ENCODE measurements around the gene AHRR.

The AHRR gene

DNA sequence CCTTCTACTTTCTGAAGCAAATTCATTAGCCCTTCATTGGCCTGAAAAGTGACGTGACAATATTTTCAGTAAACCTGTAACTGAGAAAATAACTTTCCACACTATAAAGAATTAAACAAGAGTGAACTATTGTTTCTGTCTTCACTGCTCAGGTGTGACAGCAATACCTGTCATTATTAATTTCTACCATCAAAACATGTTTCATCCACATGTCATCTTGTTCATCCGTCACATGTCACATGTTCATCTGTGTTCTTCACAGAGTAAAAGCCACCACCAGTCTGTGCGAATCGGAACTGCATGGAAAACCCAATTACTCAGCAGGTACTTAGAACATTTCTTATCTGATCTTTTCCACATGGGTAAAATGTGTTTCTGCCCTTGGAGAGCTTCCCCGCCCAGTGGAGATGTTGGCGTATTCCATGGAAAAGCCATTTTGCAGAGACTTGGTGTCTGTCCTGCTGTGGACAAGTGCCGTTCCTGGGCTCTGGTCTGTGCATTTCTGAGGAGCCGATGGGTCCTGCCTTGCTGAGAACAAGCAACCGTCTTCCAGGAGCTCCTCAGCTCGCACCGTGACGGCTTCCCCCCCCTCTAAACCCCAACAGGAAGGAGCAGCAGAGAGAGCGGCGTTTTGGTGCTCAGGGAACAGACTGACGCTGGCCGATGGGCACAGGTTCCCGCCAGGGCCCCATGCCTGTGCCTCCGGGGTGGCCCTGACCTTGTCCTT is 110.8 kb downstream of the AHRR start:
- no peak overlapping the region for H3K4me3 ChIP-seq (ENCODE audit: low read depth, low read length)
- DNase-seq (ENCODE audit: low read depth), result no peak
- TF ChIP-seq, protein P1, sequence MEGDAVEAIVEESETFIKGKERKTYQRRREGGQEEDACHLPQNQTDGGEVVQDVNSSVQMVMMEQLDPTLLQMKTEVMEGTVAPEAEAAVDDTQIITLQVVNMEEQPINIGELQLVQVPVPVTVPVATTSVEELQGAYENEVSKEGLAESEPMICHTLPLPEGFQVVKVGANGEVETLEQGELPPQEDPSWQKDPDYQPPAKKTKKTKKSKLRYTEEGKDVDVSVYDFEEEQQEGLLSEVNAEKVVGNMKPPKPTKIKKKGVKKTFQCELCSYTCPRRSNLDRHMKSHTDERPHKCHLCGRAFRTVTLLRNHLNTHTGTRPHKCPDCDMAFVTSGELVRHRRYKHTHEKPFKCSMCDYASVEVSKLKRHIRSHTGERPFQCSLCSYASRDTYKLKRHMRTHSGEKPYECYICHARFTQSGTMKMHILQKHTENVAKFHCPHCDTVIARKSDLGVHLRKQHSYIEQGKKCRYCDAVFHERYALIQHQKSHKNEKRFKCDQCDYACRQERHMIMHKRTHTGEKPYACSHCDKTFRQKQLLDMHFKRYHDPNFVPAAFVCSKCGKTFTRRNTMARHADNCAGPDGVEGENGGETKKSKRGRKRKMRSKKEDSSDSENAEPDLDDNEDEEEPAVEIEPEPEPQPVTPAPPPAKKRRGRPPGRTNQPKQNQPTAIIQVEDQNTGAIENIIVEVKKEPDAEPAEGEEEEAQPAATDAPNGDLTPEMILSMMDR (IDR thresholded peaks at IDR 0.05; ENCODE audit: low read depth, low read length, missing control alignments), result no peak

DNA sequence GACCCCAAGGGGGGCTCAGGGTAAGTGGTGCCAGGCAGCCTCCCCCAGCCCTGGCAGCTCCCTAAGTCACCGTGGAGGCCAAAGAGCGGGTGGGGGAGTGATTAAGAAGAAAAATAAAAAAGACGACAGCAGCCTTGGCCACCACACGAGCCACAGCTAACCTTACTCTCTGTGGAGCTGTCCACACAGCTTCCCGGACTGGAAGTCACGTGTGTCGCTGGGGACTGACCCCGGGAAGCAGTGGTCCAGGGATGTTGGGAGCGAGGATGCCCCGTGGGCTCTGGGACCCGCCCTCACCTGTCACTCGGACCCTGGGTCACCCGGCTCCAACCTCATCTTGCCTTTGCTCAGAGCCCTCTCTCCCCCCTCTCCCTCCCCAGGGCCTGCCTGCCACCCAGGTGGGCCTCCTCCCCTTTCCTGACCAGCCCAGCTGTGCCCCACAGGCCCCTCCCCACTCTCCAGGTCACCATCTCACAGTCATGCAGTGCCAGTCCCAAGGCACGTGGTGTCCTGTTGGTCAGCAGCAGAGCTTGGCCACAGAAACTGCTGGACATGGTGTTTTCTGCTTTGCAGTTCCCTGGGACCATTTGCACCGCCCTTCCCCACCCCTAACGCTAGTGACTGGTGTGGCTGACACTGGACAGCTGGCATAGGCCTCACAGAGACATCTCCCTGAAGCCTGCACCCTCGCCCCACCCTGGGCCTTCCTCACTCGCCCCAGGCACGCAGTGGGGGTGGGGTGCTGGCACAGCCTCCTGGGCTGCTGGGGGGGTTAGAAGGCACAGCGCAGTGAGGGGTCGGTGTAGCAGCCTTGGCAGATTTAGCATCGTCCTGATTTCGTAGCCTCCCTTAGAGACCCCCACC is 111.6 kb downstream of the AHRR start:
- TF ChIP-seq, protein P1 (IDR thresholded peaks at IDR 0.05; ENCODE audit: low read depth, low read length, missing control alignments), result no peak
- no peak for DNase-seq (ENCODE audit: low read depth)
- H3K4me3 ChIP-seq (ENCODE audit: low read depth, low read length), result no peak overlapping the region

GRCh38 chr5:433836-434235 is 112.3 kb downstream of the AHRR start:
- no peak for DNase-seq (ENCODE audit: low read depth)
- H3K4me3 ChIP-seq (ENCODE audit: low read depth, low read length), result no peak overlapping the region
- TF ChIP-seq, protein P1 (IDR thresholded peaks at IDR 0.05; ENCODE audit: low read depth, low read length, missing control alignments), result no peak

- no peak for DNase-seq (ENCODE audit: low read depth)
- TF ChIP-seq, protein P1 (IDR thresholded peaks at IDR 0.05; ENCODE audit: low read depth, low read length, missing control alignments), result no peak
- H3K4me3 ChIP-seq (ENCODE audit: low read depth, low read length), result no peak overlapping the region
Measured at GRCh38 chr5:434443-435146, 113.1 kb downstream of the AHRR start.

- no peak overlapping the region for H3K4me3 ChIP-seq (ENCODE audit: low read depth, low read length)
- no peak for DNase-seq (ENCODE audit: low read depth)
- TF ChIP-seq, protein P1 (IDR thresholded peaks at IDR 0.05; ENCODE audit: low read depth, low read length, missing control alignments), result no peak
Measured at GRCh38 chr5:435156-435790, 113.8 kb downstream of the AHRR start.

DNA sequence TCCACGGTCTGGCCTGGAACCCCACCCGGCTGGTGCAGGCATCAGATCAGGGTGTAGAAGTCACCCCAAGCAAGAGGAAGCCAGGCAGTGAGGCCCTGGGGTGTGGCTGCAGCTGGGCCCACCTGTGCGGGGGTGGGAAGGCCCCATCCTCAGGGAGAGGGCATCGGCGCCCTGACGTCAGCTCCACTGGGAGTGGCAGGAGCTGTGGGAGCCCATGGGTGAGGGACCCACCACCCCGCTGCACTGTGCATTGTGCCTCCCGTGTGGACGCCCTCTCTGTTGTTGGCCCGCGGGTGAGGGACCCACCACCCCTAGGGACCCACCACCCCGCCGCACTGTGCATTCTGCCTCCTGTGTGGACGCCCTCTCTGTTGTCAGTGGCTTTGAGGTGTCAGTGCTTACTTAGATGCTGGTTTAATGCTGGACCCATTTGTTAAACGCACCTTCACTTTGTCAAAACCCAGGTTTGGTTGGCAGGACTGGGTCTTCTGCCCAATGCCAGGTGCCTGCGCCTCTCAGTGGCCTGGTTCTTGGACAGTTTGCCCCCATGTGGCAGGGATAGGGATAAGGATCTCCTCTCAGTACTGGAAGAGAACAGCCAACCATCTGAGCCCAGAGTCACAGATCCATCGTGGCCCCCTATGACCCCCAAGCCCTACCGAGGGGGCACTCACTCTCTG is 114.6 kb downstream of the AHRR start:
- DNase-seq (ENCODE audit: low read depth), result no peak
- no peak overlapping the region for H3K4me3 ChIP-seq (ENCODE audit: low read depth, low read length)
- TF ChIP-seq, protein P1 (IDR thresholded peaks at IDR 0.05; ENCODE audit: low read depth, low read length, missing control alignments), result peak; percentile 27
